Ishikawa (cell line): Measurements from ENCODE around the gene HSF5.

Source experiments
- CEBPB ChIP-seq: IDR thresholded peaks from 2 replicates; pipeline ENCODE4 v1.6.1; 2012
- CREB1 ChIP-seq: IDR thresholded peaks from 2 replicates; pipeline ENCODE4 v1.6.1; 2012; ENCODE audit warnings: low read depth
- EGR1 ChIP-seq: IDR thresholded peaks from 2 replicates; pipeline ENCODE4 v1.6.1; 2012
- EP300 ChIP-seq: IDR thresholded peaks from 2 replicates; pipeline ENCODE4 v1.6.1; 2012; ENCODE audit warnings: borderline replicate concordance
- FOXM1 ChIP-seq: IDR thresholded peaks from 2 replicates; pipeline ENCODE4 v1.6.1; 2012; ENCODE audit warnings: low read depth, borderline replicate concordance
- MAX ChIP-seq: IDR thresholded peaks from 2 replicates; pipeline ENCODE4 v1.6.1; 2012
- NFIC ChIP-seq: IDR thresholded peaks from 2 replicates; pipeline ENCODE4 v1.6.1; 2012
- RAD21 ChIP-seq: IDR thresholded peaks from 2 replicates; pipeline ENCODE4 v1.6.1; 2012; ENCODE audit warnings: low read depth
- REST ChIP-seq: IDR thresholded peaks from 2 replicates; pipeline ENCODE4 v1.6.1; 2012; ENCODE audit warnings: low read depth, mild to moderate bottlenecking
- TAF1 ChIP-seq: IDR thresholded peaks from 2 replicates; pipeline ENCODE4 v1.6.1; 2012; ENCODE audit warnings: low read depth, mild to moderate bottlenecking
- TCF12 ChIP-seq: IDR thresholded peaks from 2 replicates; pipeline ENCODE4 v1.6.1; 2012; ENCODE audit warnings: low read depth
- TEAD4 ChIP-seq: IDR thresholded peaks from 2 replicates; pipeline ENCODE4 v1.6.1; 2012
- USF1 ChIP-seq: IDR thresholded peaks from 2 replicates; pipeline ENCODE4 v1.6.1; 2012
- YY1 ChIP-seq: IDR thresholded peaks from 2 replicates; pipeline ENCODE4 v1.6.1; 2012; ENCODE audit warnings: low read depth
- ZBTB7A ChIP-seq: IDR thresholded peaks from 2 replicates; pipeline ENCODE4 v1.6.1; 2012; ENCODE audit warnings: low read depth

The HSF5 gene

GRCh38 chr17:58436245-58436644 is 52.0 kb downstream of the HSF5 start:
- TF ChIP-seq ZBTB7A (no peak), MAX (no peak), EP300 (no peak), CEBPB (no peak), REST (no peak), TAF1 (no peak), NFIC (no peak), FOXM1 (no peak), EGR1 (no peak), YY1 (no peak)

GRCh38 chr17:58432806-58433573 is 55.2 kb downstream of the HSF5 start:
- peak; percentile 20 for TF ChIP-seq RAD21
- TF ChIP-seq EGR1: no peak

GRCh38 chr17:58427807-58428206 is 60.4 kb downstream of the HSF5 start:
- TF ChIP-seq TAF1: no peak
- TF ChIP-seq CEBPB: no peak
- TF ChIP-seq NFIC: no peak
- no peak for TF ChIP-seq MAX
- TF ChIP-seq RAD21: no peak
- TF ChIP-seq FOXM1: no peak
- no peak for TF ChIP-seq ZBTB7A
- no peak for TF ChIP-seq TCF12
- no peak for TF ChIP-seq EP300
- no peak for TF ChIP-seq EGR1
- no peak for TF ChIP-seq CREB1

- TF ChIP-seq EGR1: no peak
- TF ChIP-seq FOXM1: no peak
- no peak for TF ChIP-seq YY1
- TF ChIP-seq NFIC: no peak
- no peak for TF ChIP-seq USF1
- TF ChIP-seq MAX: no peak
- TF ChIP-seq EP300: no peak
- TF ChIP-seq CREB1: no peak
- no peak for TF ChIP-seq ZBTB7A
- no peak for TF ChIP-seq TCF12
- no peak for TF ChIP-seq TAF1
- TF ChIP-seq REST: no peak
Observed at GRCh38 chr17:58421711-58422110, 66.5 kb downstream of the HSF5 start.

GRCh38 chr17:58420827-58421226 is 67.4 kb downstream of the HSF5 start:
- TF ChIP-seq MAX (no peak), FOXM1 (no peak), ZBTB7A (no peak)

GRCh38 chr17:58417300-58418092 is 70.7 kb downstream of the HSF5 start, which contains the start of gene RNF43:
TSS of gene RNF43 (minus strand) at chr17:58417534. CDS start at chr17:58415577, 1,957 bp downstream.
- TF ChIP-seq ZBTB7A: no peak
- TF ChIP-seq YY1: 0 out of 2 replicates have a peak, but pooled peaks have one; percentile 33
- peak; percentile 73 for TF ChIP-seq MAX
- no peak for TF ChIP-seq EP300
- TF ChIP-seq NFIC: peak; percentile 41
- peak; percentile 89 for TF ChIP-seq RAD21
- 0 out of 2 replicates have a peak, but pooled peaks have one; percentile 27 for TF ChIP-seq USF1
- no peak for TF ChIP-seq EGR1
- TF ChIP-seq CEBPB: peak; percentile 52; the same call in 1 of the 2 replicates
- TF ChIP-seq TAF1: 0 out of 2 replicates have a peak, but pooled peaks have one; percentile 17
- no peak; the same call in 1 of the 2 replicates for TF ChIP-seq TEAD4
- TF ChIP-seq REST: no peak
- no peak for TF ChIP-seq CREB1
- no peak for TF ChIP-seq FOXM1
- peak; percentile 37; the same call in 1 of the 2 replicates for TF ChIP-seq TCF12
